Stomach smooth muscle (tissue), 2 donors: ENCODE measurements around the gene BPTF.
"Not testable (repeated sequence)": the region's sequence is repeated elsewhere in the genome, so short reads cannot be mapped to it uniquely, and the experiment has no call there.

Source experiments
- H3K27ac ChIP-seq: one replicate; pipeline ENCODE4 v1.7.0; 2013; ENCODE audit warnings: mild to moderate bottlenecking, low read length, inconsistent platforms
- H3K27me3 ChIP-seq, 2 donors: one replicate each; pipeline ENCODE4 v1.7.0; 2013; ENCODE audit warnings: low read length in 2 of 2; ENCODE audit not compliant: insufficient read depth in 2 of 2, control insufficient read depth in 1 of 2
- H3K36me3 ChIP-seq, 2 donors: one replicate each; pipeline ENCODE4 v1.7.0; 2013; ENCODE audit warnings: low read length in 2 of 2; ENCODE audit not compliant: control insufficient read depth in 2 of 2, insufficient read depth in 2 of 2
- H3K4me1 ChIP-seq: one replicate; pipeline ENCODE4 v1.7.0; 2013; ENCODE audit warnings: low read length; ENCODE audit not compliant: control insufficient read depth, insufficient read depth
- H3K4me3 ChIP-seq, 2 donors: one replicate each; pipeline ENCODE4 v1.7.0; 2013; ENCODE audit warnings: low read length in 2 of 2
- H3K9ac ChIP-seq, 2 donors: one replicate each; pipeline ENCODE4 v1.7.0; 2013; ENCODE audit warnings: low read length in 2 of 2, mild to moderate bottlenecking in 1 of 2
- H3K9me3 ChIP-seq, 2 donors: one replicate each; pipeline ENCODE4 v1.7.0; 2013; ENCODE audit warnings: low read length in 2 of 2; ENCODE audit not compliant: control insufficient read depth in 2 of 2
- donor health status: healthy.
- donor health status: Pancreatic carcinoma.

BPTF gene

DNA sequence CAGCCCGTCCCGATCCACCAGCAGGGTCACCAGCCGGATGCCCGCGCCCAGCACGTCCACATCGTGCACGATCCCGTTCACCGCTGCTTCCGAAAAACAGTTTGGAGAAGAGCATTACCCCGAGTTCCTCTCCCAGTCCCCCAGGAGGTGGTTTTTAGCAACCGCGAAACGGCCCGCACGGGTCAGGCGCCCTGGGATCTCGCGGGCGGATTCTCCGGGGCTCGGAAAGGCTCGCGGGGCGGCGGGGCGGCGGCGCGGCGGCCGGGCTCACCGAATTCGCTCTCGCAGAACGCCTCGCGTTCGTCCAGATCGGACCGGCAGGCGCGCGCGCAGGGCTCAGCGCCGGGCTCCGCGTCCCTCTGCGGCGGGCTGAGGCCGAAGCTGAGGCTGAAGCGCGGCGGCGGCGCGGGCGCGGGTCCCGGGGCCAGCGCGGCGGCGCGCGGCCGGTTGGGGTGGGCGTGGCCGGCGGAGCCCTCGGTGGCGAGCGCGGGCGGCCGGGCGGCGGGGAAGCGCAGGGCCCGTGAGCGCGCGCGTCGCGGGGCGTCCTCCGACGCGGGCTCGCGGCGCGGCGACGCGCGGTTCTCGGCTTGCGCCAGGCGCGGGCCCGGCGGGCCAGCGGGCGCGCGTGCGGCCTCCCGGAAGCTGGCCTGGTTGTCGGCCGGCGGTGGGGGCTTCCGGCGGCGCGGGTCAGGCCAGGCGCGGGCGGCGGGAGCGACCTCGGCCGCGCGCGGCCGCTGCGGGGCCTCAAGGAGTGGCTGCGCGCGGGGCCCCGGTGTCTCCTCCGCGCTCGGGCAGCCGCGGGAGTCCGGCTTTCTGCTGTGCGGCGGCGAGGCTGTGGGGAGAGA lies 168.1 kb downstream of the BPTF start:
- Histone ChIP-seq H3K9me3 (no peaks in the 10 kb centered on the region), H3K4me3 (peak overlapping the region; percentile 78 to 88), H3K4me1 (peaks cover 24% of the 10 kb centered on the region), H3K27me3 (no peaks in the 10 kb centered on the region), H3K9ac (peak overlapping the region; percentile 83 to 89), H3K36me3 (no peaks in the 10 kb centered on the region), H3K27ac (peak overlapping the region; percentile 89)

GRCh38 chr17:67993998-67994361 lies 168.7 kb downstream of the BPTF start:
- Histone ChIP-seq H3K9me3 (no peaks in the 10 kb centered on the region), H3K4me1 (peaks cover 24% of the 10 kb centered on the region), H3K9ac (peak overlapping the region; percentile 82 to 89), H3K27me3 (no peaks in the 10 kb centered on the region), H3K4me3 (peak overlapping the region; percentile 67 to 81), H3K36me3 (no peaks in the 10 kb centered on the region), H3K27ac (peak overlapping the region; percentile 89)

- H3K36me3 ChIP-seq, result no peaks in the 10 kb centered on the region
- no peaks in the 10 kb centered on the region for H3K27me3 ChIP-seq
- no peaks in the 10 kb centered on the region for H3K9me3 ChIP-seq
- H3K4me3 ChIP-seq, result peak overlapping the region; percentile 79 to 80
- H3K27ac ChIP-seq, result peak overlapping the region; percentile 18
- peak overlapping the region in 1 of 2 donors; percentile 64 for H3K9ac ChIP-seq
- peaks cover 24% of the 10 kb centered on the region for H3K4me1 ChIP-seq
Observed at GRCh38 chr17:67994817-67995569, 169.7 kb downstream of the BPTF start.

GRCh38 chr17:67995570-67996263 lies 170.4 kb downstream of the BPTF start:
- H3K4me3 ChIP-seq, result peak overlapping the region; percentile 79 to 80
- peak overlapping the region; percentile 64 to 71 for H3K9ac ChIP-seq
- H3K4me1 ChIP-seq, result peaks cover 24% of the 10 kb centered on the region
- peak overlapping the region; percentile 18 for H3K27ac ChIP-seq
- no peaks in the 10 kb centered on the region for H3K9me3 ChIP-seq
- no peaks in the 10 kb centered on the region for H3K36me3 ChIP-seq
- H3K27me3 ChIP-seq, result no peaks in the 10 kb centered on the region

DNA sequence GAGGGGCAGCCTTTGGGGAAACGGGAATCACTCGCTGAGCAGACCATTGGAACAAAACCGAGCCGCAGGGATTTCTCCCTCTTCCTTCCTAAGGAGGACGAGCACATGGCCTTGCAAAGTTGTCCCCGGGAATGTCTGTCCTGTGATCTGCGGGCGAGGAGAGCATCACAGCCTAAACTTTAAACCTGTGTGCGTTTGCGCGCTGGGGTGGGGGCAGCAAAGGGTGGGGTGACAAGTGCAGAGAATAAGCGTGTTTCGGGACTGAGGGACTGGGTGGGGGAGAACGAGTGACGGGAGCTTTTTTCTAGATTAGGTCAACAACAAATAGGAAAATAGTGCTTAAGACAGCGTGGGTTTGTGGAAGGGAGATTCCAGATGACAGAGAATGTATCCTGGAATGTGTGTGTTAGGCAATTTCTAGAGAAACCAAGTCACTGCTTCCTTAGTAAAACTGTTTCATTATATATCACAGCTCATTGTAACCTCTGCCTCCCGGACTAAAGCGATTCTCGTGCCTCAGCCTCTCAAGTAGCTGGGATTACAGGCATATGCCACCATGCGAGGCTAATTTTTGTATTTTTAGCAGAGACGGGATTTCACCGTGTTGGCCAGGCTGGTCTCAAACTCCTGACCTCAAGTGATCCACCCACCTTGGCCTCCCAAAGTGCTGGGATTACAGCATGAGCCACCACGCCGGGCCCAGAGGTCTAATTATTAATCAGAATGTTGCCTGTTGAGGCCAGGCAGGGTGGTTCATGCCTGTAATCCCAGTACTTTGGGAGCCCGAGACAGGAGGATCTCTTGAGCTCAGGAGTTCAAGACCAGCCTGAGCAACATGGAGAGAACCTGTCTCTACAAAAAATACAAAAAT lies 171.2 kb downstream of the BPTF start, which contains the start of gene C17orf58:
Gene C17orf58, minus strand, starts transcription at position 169 of the 871 bp plus-strand sequence. CDS start 271 bp downstream, outside the sequence.
- Histone ChIP-seq H3K4me1 (peaks cover 24% of the 10 kb centered on the region), H3K27ac (peak within 1 kb of the TSS; percentile 18), H3K9ac (peak within 1 kb of the TSS; percentile 64 to 71), H3K4me3 (peak within 1 kb of the TSS; percentile 79 to 80)
- not testable (repeated sequence) for H3K36me3 ChIP-seq, H3K9me3 ChIP-seq, H3K27me3 ChIP-seq

DNA sequence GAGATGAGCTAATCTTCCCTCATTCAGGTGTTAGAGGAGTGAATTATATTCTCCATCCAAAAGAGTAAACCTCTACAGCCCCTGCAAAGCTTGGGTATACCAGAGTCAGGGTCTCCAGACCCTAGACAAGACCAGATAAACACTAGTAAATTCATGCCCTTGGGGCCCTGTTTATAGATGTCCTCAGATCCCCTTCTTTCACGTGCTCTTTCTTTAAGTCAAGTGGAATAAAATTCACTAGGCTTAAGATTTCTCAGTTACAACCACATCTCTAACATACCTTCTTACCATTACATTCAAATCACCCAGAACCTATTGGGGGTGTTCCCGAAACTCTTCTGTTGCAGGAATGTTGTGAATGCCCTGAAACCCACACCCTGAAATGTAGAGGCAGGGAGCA lies 173.2 kb downstream of the BPTF start:
- H3K4me3 ChIP-seq, result no peak overlapping the region

GRCh38 chr17:67999291-67999911 lies 174.1 kb downstream of the BPTF start:
- Histone ChIP-seq H3K4me1 (peaks cover 13% of the 10 kb centered on the region), H3K36me3 (no peaks in the 10 kb centered on the region), H3K27ac (no peak overlapping the region), H3K9me3 (no peaks in the 10 kb centered on the region), H3K27me3 (no peaks in the 10 kb centered on the region), H3K4me3 (no peak overlapping the region), H3K9ac (no peak overlapping the region)

More for the DNA sequence above, 173.2 kb downstream of the BPTF start:
- no peaks in the 10 kb centered on the region for H3K27me3 ChIP-seq
- H3K9ac ChIP-seq, result no peak overlapping the region
- no peak overlapping the region for H3K27ac ChIP-seq
- H3K36me3 ChIP-seq, result no peaks in the 10 kb centered on the region
- peaks cover 16% of the 10 kb centered on the region for H3K4me1 ChIP-seq
- no peaks in the 10 kb centered on the region for H3K9me3 ChIP-seq

GRCh38 chr17:68004201-68004600 lies 178.9 kb downstream of the BPTF start:
- no peaks in the 10 kb centered on the region for H3K4me1 ChIP-seq
- no peaks in the 10 kb centered on the region for H3K9me3 ChIP-seq
- H3K4me3 ChIP-seq, result no peak overlapping the region
- no peaks in the 10 kb centered on the region for H3K36me3 ChIP-seq
- no peak overlapping the region for H3K9ac ChIP-seq
- H3K27ac ChIP-seq, result no peak overlapping the region
- no peaks in the 10 kb centered on the region for H3K27me3 ChIP-seq

DNA sequence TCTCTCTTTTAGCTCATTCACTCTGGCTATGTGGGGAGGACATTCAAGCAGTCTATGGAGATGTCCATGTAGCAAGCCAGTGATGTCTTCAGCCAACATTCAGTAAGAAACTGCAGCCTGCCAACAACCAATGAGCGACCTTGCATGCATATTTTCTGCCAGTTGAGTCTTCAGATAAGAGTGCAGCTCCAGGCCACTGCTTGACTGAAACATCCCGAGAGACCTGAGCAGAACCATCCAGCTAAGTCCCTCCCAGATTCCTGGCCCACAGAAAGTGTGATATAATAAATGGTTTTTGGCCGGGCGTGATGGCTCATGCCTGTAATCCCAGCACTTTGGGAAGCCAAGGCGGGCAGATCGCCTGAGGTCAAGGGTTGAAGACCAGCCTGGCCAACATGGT lies 181.5 kb downstream of the BPTF start:
- H3K27ac ChIP-seq, result no peak overlapping the region
- no peaks in the 10 kb centered on the region for H3K36me3 ChIP-seq
- H3K27me3 ChIP-seq, result no peaks in the 10 kb centered on the region
- H3K9ac ChIP-seq, result no peak overlapping the region
- no peak overlapping the region for H3K4me3 ChIP-seq
- H3K9me3 ChIP-seq, result no peaks in the 10 kb centered on the region
- no peaks in the 10 kb centered on the region for H3K4me1 ChIP-seq
